HEK293 (cell line): Measurements from ENCODE around the gene KRTAP10-7.

Experiments used
- CTCF ChIA-PET: fragments of 350-600 bp; formaldehyde crosslinking; extraction: SDS; loops from one replicate; lab custom pipeline; 2021; ENCODE audit warnings: antibody characterized with exemption; lab: Yijun Ruan, JAX
- POLR2A ChIA-PET: fragments of 300-600 bp; formaldehyde crosslinking; extraction: SDS; loops from one replicate; lab custom pipeline; 2020; ENCODE audit warnings: antibody characterized with exemption, inconsistent platforms; lab: Yijun Ruan, JAX
- H3K27ac ChIP-seq: fragments of 200-500 bp; sonication (Bioruptor generic); 2 replicates; pipeline ENCODE4 v1.5.1; 2014; ENCODE audit warnings: low read depth, low read length, control low read depth, inconsistent platforms; ENCODE audit errors: extremely low read depth
- H3K36me3 ChIP-seq, 2 experiments: fragments of 200-500 bp in 1 of 2; sonication (Bioruptor generic) in 1 of 2; 1 replicate in 1 of 2; 2 replicates in 1 of 2; pipeline ENCODE4 v1.5.1; 2014 to 2017; ENCODE audit warnings: inconsistent platforms in 2 of 2, low read length in 2 of 2; ENCODE audit not compliant: control insufficient read depth in 2 of 2, insufficient read depth in 1 of 2
- H3K4me1 ChIP-seq: fragments of 200-500 bp; sonication (Bioruptor generic); 2 replicates; pipeline ENCODE4 v1.5.1; 2014; ENCODE audit warnings: mild to moderate bottlenecking, low read length, inconsistent platforms; ENCODE audit not compliant: control insufficient read depth, insufficient read depth
- H3K4me3 ChIP-seq: 2 replicates; pipeline ENCODE4 v1.5.1; 2011; ENCODE audit warnings: low read depth, mild to moderate bottlenecking, control low read depth, low read length, moderate library complexity
- H3K9me3 ChIP-seq: fragments of 200-500 bp; sonication (Bioruptor generic); 2 replicates; pipeline ENCODE4 v1.5.1; 2014; ENCODE audit warnings: low read depth, low read length, inconsistent platforms; ENCODE audit not compliant: control insufficient read depth, insufficient read depth
- EGR2 ChIP-seq: fragments of 450-650 bp; formaldehyde crosslinking; IDR thresholded peaks from 2 replicates; pipeline ENCODE4 v1.5.1; 2016; ENCODE audit warnings: low read depth, missing biosample characterization, missing genetic modification characterization
- GLIS1 ChIP-seq: fragments of 450-650 bp; formaldehyde crosslinking; IDR thresholded peaks from 2 replicates; pipeline ENCODE4 v1.5.1; 2016; ENCODE audit warnings: missing biosample characterization, missing genetic modification characterization
- MEIS1 ChIP-seq: sonication (generic); formaldehyde crosslinking; IDR thresholded peaks from 2 replicates; pipeline ENCODE4 v1.8.1; 2022; ENCODE audit warnings: missing genetic modification reagents, mild to moderate bottlenecking, borderline replicate concordance
- SETDB1 ChIP-seq: IDR thresholded peaks from one replicate; pipeline ENCODE4 v1.6.1; 2017; ENCODE audit warnings: mild to moderate bottlenecking, low read length, moderate library complexity, mixed read lengths; ENCODE audit not compliant: insufficient read length
- ZFHX2 ChIP-seq: fragments of 450-650 bp; formaldehyde crosslinking; conservative IDR thresholded peaks from 2 replicates; pipeline ENCODE4 v1.5.1; 2016; ENCODE audit warnings: missing biosample characterization, missing genetic modification characterization
- ZFP41 ChIP-seq: fragments of 450-650 bp; formaldehyde crosslinking; IDR thresholded peaks from 2 replicates; pipeline ENCODE4 v1.5.1; 2016; ENCODE audit warnings: missing biosample characterization, missing genetic modification characterization, borderline replicate concordance
- ZIC2 ChIP-seq: fragments of 450-650 bp; formaldehyde crosslinking; IDR thresholded peaks from 2 replicates; pipeline ENCODE4 v1.5.1; 2016; ENCODE audit warnings: missing biosample characterization, missing genetic modification characterization
- ZNF24 ChIP-seq: fragments of 450-650 bp; formaldehyde crosslinking; IDR thresholded peaks from 2 replicates; pipeline ENCODE4 v1.5.1; 2016; ENCODE audit warnings: missing biosample characterization, missing genetic modification characterization
- ZNF398 ChIP-seq: fragments of 450-650 bp; formaldehyde crosslinking; IDR thresholded peaks from 2 replicates; pipeline ENCODE4 v1.5.1; 2017; ENCODE audit warnings: missing biosample characterization, missing genetic modification characterization
- ZNF48 ChIP-seq: fragments of 450-650 bp; formaldehyde crosslinking; IDR thresholded peaks from 2 replicates; pipeline ENCODE4 v1.5.1; 2016; ENCODE audit warnings: missing biosample characterization, missing genetic modification characterization
- ZNF513 ChIP-seq: fragments of 450-650 bp; IDR thresholded peaks from 2 replicates; pipeline ENCODE4 v1.5.1; 2018; ENCODE audit warnings: missing biosample characterization, missing genetic modification characterization
- ZNF610 ChIP-seq: fragments of 450-650 bp; formaldehyde crosslinking; IDR thresholded peaks from 2 replicates; pipeline ENCODE4 v1.5.1; 2016; ENCODE audit warnings: missing biosample characterization, missing genetic modification characterization, borderline replicate concordance
- ZNF660 ChIP-seq: fragments of 450-650 bp; IDR thresholded peaks from 2 replicates; pipeline ENCODE4 v1.5.1; 2018; ENCODE audit warnings: missing biosample characterization, mild to moderate bottlenecking, missing genetic modification characterization
- ZNF776 ChIP-seq: fragments of 450-650 bp; formaldehyde crosslinking; IDR thresholded peaks from 2 replicates; pipeline ENCODE4 v1.5.0; 2017; ENCODE audit warnings: missing biosample characterization, missing genetic modification characterization, borderline replicate concordance
- ZNF792 ChIP-seq: fragments of 450-650 bp; formaldehyde crosslinking; IDR thresholded peaks from 2 replicates; pipeline ENCODE4 v1.5.1; 2016; ENCODE audit warnings: missing biosample characterization, missing genetic modification characterization
- ZNF830 ChIP-seq: fragments of 450-650 bp; IDR thresholded peaks from 2 replicates; pipeline ENCODE4 v1.5.0; 2018; ENCODE audit warnings: missing biosample characterization, missing genetic modification characterization, low read depth, mild to moderate bottlenecking, moderate library complexity
- ZSCAN16 ChIP-seq: fragments of 450-650 bp; formaldehyde crosslinking; IDR thresholded peaks from 2 replicates; pipeline ENCODE4 v1.5.1; 2016; ENCODE audit warnings: missing biosample characterization, missing genetic modification characterization
- TF ChIP-seq, protein P1 (sequence below): fragments of 450-650 bp; formaldehyde crosslinking; IDR thresholded peaks from 2 replicates; pipeline ENCODE4; 2016; ENCODE audit warnings: missing biosample characterization, missing genetic modification characterization

Gene KRTAP10-7

DNA sequence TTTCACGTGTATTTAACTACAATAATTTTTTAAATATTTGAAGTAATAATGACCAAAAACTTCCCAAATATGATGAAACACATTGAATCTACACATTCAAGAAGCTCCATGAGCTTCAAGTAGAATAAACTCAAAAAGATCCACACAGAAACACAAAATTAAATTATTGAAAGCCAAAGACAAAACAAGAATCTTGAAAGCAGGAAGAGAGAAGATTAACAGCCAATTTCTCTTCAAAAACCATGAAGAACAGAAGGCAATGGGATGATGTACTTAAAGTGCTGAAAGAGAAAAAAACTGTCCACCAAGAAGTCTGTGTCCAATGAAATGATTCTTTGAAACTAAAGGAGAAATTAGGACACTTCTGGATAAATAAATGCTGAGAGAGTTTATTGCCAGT lies 31.7 kb downstream of the KRTAP10-7 start:
- H3K4me1 ChIP-seq, result no peaks in the 10 kb centered on the region
- POLR2A ChIA-PET, result no interaction called here
- CTCF ChIA-PET, result no interaction called here
- H3K4me3 ChIP-seq, result no peak overlapping the region
- TF ChIP-seq EGR2 (tag by site-specific recombination), result no peak
- TF ChIP-seq ZFP41 (tag by site-specific recombination), result no peak
- TF ChIP-seq SETDB1, result peak; percentile 73
- H3K36me3 ChIP-seq, result no peaks in the 10 kb centered on the region
- no peak overlapping the region for H3K27ac ChIP-seq
- no peaks in the 10 kb centered on the region for H3K9me3 ChIP-seq

DNA sequence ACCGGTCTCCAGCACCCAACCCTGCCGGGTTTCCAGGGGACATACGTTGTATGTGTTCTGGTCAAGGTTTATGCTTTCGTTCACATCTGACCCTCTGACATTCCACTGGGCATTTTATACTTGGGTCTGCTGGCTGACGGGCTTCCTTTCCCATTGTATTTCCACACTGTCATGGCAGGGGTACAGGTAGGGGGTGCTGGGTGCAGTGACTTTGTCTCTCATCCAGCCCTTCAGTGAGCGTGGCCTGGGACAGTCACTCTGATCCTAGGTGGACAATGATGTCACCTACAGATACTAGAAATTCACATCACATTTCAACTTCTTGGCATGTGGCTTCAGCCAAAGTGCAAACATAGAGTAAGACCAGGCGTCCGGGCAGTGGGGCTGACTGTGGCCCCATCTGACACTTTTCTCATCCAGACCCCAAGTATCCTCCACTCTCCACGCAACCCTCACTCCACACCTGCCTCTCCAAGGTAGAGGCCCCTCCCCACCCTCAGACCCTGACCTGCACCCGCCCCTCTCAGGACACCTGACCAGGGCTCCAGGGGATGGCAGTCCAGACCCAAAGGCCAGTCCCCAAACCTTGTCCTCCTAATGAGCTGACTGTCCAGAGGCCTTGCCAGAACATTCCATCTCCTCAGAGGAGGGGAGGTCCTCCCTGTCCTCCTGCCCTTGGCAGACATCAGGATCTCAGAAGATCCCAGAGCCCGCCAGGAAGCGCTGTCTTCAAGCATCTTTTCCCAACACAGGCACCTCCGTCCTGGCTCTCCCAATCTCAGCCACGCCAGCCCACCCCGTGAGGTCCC lies 36.0 kb downstream of the KRTAP10-7 start:
- no peak overlapping the region for H3K4me3 ChIP-seq
- TF ChIP-seq ZNF513 (no peak), ZNF610 (tag by site-specific recombination) (no peak)
- TF ChIP-seq, all 188 proteins: peak for 0
- CTCF ChIA-PET, result interaction anchor here (0.6 kb wide), 1 partner anchor 1795 kb away, joined by 3 read pairs; no protein-coding TSS in a partner anchor
- H3K27ac ChIP-seq, result no peak overlapping the region
- POLR2A ChIA-PET, result no interaction called here
- no peaks in the 10 kb centered on the region for H3K36me3 ChIP-seq
- no peaks in the 10 kb centered on the region for H3K4me1 ChIP-seq
- no peaks in the 10 kb centered on the region for H3K9me3 ChIP-seq

DNA sequence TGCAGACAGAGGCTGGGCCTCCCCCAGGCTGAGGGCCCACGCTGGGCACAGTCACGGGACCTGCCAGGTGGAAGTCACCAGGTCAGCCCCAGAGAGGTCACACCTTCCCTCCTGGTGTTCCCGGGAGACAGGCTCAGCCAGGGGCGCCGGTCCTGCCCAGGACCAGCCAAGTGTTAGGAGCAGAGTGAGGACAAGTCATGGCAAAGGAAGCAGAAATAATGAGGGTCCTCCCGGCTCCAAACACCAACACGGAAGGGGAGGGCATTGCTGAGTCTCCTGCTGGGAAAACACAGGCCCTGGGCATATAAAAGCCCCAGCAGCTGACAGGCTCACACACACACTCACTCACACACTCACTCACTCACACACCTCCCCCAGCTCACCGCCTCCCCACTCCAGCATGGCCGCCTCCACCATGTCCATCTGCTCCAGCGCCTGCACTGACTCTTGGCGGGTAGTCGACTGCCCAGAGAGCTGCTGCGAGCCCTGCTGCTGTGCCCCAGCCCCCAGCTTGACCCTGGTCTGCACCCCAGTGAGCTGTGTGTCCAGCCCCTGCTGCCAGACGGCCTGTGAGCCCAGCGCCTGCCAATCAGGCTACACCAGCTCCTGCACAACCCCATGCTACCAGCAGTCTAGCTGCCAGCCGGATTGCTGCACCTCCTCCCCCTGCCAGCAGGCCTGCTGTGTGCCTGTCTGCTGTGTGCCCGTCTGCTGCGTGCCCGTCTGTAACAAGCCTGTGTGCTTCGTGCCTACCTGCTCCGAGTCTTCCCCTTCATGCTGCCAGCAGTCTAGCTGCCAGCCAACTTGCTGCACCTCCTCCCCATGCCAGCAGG lies 36.8 kb downstream of the KRTAP10-7 start, which contains the start of gene KRTAP10-10:
TSS of gene KRTAP10-10 (plus strand) at position 339 of the 833 bp plus-strand sequence. CDS start at position 401, 62 bp downstream.
- POLR2A ChIA-PET, result no interaction called here

More for the DNA sequence above, 36.8 kb downstream of the KRTAP10-7 start, which contains the start of gene KRTAP10-10:
- CTCF ChIA-PET, result no interaction called here
- H3K27ac ChIP-seq, result no peak within 1 kb of the TSS
- no peak for TF ChIP-seq ZNF776 (tag by site-specific recombination)
- no peak for TF ChIP-seq ZNF660
- TF ChIP-seq SETDB1, result no peak
- no peak for TF ChIP-seq ZNF792 (tag by site-specific recombination)
- TF ChIP-seq ZNF48 (tag by site-specific recombination), result no peak
- TF ChIP-seq EGR2 (tag by site-specific recombination), result peak; percentile 31; the same call in 1 of the 2 replicates
- TF ChIP-seq, protein P1, sequence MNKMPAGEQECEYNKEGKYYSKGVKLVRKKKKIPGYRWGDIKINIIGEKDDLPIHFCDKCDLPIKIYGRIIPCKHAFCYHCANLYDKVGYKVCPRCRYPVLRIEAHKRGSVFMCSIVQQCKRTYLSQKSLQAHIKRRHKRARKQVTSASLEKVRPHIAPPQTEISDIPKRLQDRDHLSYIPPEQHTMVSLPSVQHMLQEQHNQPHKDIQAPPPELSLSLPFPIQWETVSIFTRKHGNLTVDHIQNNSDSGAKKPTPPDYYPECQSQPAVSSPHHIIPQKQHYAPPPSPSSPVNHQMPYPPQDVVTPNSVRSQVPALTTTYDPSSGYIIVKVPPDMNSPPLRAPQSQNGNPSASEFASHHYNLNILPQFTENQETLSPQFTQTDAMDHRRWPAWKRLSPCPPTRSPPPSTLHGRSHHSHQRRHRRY (tag by site-specific recombination), result no peak
- no peak for TF ChIP-seq ZSCAN16
- TF ChIP-seq GLIS1 (tag by site-specific recombination), result peak; percentile 26; the same call in 1 of the 2 replicates
- peak; percentile 51 for TF ChIP-seq ZFHX2
- no peak for TF ChIP-seq ZNF24 (tag by site-specific recombination)
- no peak for TF ChIP-seq MEIS1 (CRISPR knock-in tag)
- TF ChIP-seq ZNF398 (tag by site-specific recombination), result peak; percentile 35; the same call in 1 of the 2 replicates
- peak; percentile 81 for TF ChIP-seq ZIC2 (tag by site-specific recombination)
- TF ChIP-seq ZNF830 (tag by site-specific recombination), result no peak
- no peaks in the 10 kb centered on the region for H3K9me3 ChIP-seq
- H3K36me3 ChIP-seq, result no peaks in the 10 kb centered on the region
- no peaks in the 10 kb centered on the region for H3K4me1 ChIP-seq
- H3K4me3 ChIP-seq, result no peak within 1 kb of the TSS
